Loucy (cell line): Measurements from ENCODE around the gene CDK16.

Source experiments
- H2AFZ ChIP-seq: fragments of 200-600 bp; sonication (generic); 2 replicates; pipeline ENCODE4 v1.6.0; 2016; ENCODE audit warnings: antibody characterized with exemption, mild to moderate bottlenecking, low read length, moderate library complexity
- H3F3A ChIP-seq: fragments of 200-600 bp; 2 replicates; pipeline ENCODE4 v1.6.0; 2016; ENCODE audit warnings: antibody characterized with exemption, low read depth, mild to moderate bottlenecking
- H3K27me3 ChIP-seq: fragments of 200-600 bp; sonication (generic); 2 replicates; pipeline ENCODE4 v1.6.1; 2014; ENCODE audit warnings: low read length, mild to moderate bottlenecking; ENCODE audit not compliant: insufficient read depth, poor library complexity, severe bottlenecking
- H3K36me3 ChIP-seq: fragments of 200-600 bp; sonication (generic); 2 replicates; pipeline ENCODE4 v1.6.1; 2016; ENCODE audit warnings: low read length; ENCODE audit not compliant: insufficient read depth
- H3K4me1 ChIP-seq: fragments of 200-600 bp; sonication (generic); 2 replicates; pipeline ENCODE4 v1.5.1; 2014; ENCODE audit warnings: low read length, mild to moderate bottlenecking; ENCODE audit not compliant: insufficient read depth, poor library complexity, severe bottlenecking
- H3K4me2 ChIP-seq: fragments of 200-600 bp; sonication (generic); 2 replicates; pipeline ENCODE4 v1.6.0; 2014; ENCODE audit warnings: antibody characterized with exemption, low read length, low read depth, mild to moderate bottlenecking; ENCODE audit not compliant: poor library complexity, severe bottlenecking
- H3K4me3 ChIP-seq: fragments of 200-600 bp; sonication (generic); 2 replicates; pipeline ENCODE4 v1.5.1; 2014; ENCODE audit warnings: low read length, mild to moderate bottlenecking, mixed read lengths; ENCODE audit not compliant: poor library complexity, severe bottlenecking
- H3K79me2 ChIP-seq: fragments of 200-600 bp; sonication (generic); 2 replicates; pipeline ENCODE4 v1.6.1; 2014; ENCODE audit warnings: low read length; ENCODE audit not compliant: insufficient read depth
- H3K9ac ChIP-seq: fragments of 200-600 bp; sonication (generic); 2 replicates; pipeline ENCODE4 v1.6.0; 2014; ENCODE audit warnings: mild to moderate bottlenecking, low read depth, low read length, moderate library complexity; ENCODE audit not compliant: poor library complexity, severe bottlenecking
- H3K9me2 ChIP-seq: fragments of 200-600 bp; sonication (generic); replicated peaks from 2 replicates; pipeline ENCODE4 v1.6.1; 2016; ENCODE audit warnings: low read depth, low read length, mixed read lengths
- H3K9me3 ChIP-seq: fragments of 200-600 bp; sonication (generic); 2 replicates; pipeline ENCODE4 v1.6.1; 2014; ENCODE audit warnings: mild to moderate bottlenecking, antibody characterized with exemption, low read length, low read depth; ENCODE audit not compliant: insufficient read depth
- H4K20me1 ChIP-seq: fragments of 200-600 bp; sonication (generic); 2 replicates; pipeline ENCODE4 v1.6.0; 2014; ENCODE audit warnings: antibody characterized with exemption, low read length, mild to moderate bottlenecking; ENCODE audit not compliant: insufficient read depth, poor library complexity, severe bottlenecking
- EZH2phosphoT487 ChIP-seq: fragments of 200-600 bp; IDR thresholded peaks from 2 replicates; pipeline ENCODE4 v1.6.1; 2018; ENCODE audit warnings: antibody characterized with exemption, mild to moderate bottlenecking, moderate library complexity, borderline replicate concordance
- TF ChIP-seq, protein P1 (sequence below): fragments of 200-600 bp; sonication (generic); conservative IDR thresholded peaks from 2 replicates; pipeline ENCODE4 v1.5.1; 2014; ENCODE audit warnings: mild to moderate bottlenecking, antibody characterized with exemption, low read length

CDK16 gene

DNA sequence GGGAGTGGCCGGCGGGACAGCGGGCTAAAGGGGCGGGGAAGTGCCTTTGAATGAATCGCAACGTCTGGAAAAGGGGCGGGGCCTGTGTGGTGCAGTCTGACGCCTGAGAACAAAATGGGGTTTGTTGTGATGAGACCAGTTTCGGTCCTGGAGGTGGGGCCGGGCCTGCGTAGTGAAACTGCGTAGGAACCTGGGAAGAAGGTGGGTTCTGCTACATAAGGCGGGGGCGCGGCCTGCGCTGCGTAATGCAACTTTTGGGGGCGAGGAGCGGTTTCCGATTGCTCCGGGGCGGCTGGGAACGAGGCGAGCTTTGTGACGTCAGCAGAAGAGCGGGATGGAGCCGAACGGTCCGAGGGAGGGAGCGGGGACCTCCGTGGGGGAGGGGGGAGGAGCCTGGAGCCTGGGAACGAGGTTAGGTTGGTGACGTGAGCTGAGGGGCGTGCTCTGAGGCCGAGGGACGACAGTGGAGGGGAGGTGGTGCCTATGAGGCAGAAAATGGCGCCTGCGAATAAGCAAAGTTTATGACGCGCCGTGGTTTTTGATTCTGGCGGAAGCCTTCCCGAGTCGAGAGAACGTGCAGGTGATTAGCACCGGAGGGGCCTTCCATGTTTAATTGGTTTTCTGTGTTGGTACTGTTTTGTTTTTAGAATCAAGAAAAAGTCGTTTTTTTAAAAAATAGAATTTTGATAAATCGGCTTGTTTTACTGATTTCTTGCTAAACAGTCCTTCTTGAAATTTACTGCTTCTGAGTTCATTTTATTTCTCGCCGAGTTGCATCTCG lies 15.0 kb downstream of the CDK16 start:
- peak overlapping the region; percentile 77; the same call in 1 of the 2 replicates for H2AFZ ChIP-seq
- H4K20me1 ChIP-seq: peaks cover 34% of the 10 kb centered on the region
- H3K4me3 ChIP-seq: peak overlapping the region; percentile 83
- H3F3A ChIP-seq: no peaks in the 10 kb centered on the region
- H3K9me3 ChIP-seq: no peaks in the 10 kb centered on the region
- H3K4me1 ChIP-seq: peaks cover 18% of the 10 kb centered on the region
- peak overlapping the region; percentile 87 for H3K9ac ChIP-seq
- H3K4me2 ChIP-seq: peak overlapping the region; percentile 79
- peaks cover 58% of the 10 kb centered on the region for H3K79me2 ChIP-seq
- peaks cover 6% of the 10 kb centered on the region; the same call in 1 of the 2 replicates for H3K36me3 ChIP-seq
- no peaks in the 10 kb centered on the region for H3K9me2 ChIP-seq
- no peaks in the 10 kb centered on the region for H3K27me3 ChIP-seq
- TF ChIP-seq EZH2phosphoT487: no peak
- TF ChIP-seq, protein P1, sequence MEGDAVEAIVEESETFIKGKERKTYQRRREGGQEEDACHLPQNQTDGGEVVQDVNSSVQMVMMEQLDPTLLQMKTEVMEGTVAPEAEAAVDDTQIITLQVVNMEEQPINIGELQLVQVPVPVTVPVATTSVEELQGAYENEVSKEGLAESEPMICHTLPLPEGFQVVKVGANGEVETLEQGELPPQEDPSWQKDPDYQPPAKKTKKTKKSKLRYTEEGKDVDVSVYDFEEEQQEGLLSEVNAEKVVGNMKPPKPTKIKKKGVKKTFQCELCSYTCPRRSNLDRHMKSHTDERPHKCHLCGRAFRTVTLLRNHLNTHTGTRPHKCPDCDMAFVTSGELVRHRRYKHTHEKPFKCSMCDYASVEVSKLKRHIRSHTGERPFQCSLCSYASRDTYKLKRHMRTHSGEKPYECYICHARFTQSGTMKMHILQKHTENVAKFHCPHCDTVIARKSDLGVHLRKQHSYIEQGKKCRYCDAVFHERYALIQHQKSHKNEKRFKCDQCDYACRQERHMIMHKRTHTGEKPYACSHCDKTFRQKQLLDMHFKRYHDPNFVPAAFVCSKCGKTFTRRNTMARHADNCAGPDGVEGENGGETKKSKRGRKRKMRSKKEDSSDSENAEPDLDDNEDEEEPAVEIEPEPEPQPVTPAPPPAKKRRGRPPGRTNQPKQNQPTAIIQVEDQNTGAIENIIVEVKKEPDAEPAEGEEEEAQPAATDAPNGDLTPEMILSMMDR: no peak

DNA sequence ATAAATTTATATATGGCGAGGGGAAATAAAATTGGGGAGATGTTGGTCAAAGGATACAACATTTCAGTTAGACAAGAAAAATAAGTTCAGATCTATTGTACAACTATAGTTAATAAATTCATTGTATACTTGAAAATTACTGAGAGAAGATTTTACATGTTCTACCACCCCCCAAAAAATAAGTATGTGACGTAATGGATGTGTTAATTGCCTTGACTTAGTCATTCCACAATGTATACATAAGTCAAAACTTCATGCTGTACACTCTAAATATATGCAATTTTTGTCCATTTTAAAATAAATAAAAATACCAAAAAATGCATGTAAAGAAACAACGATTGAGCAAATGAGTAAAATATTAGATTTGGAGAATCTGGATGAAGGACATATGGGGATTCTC lies 16.1 kb downstream of the CDK16 start:
- H4K20me1 ChIP-seq: peaks cover 36% of the 10 kb centered on the region
- H3F3A ChIP-seq: no peaks in the 10 kb centered on the region
- no peak overlapping the region for H2AFZ ChIP-seq
- H3K9me2 ChIP-seq: no peaks in the 10 kb centered on the region
- peaks cover 69% of the 10 kb centered on the region for H3K79me2 ChIP-seq
- H3K27me3 ChIP-seq: no peaks in the 10 kb centered on the region
- H3K4me2 ChIP-seq: peak overlapping the region; percentile 79
- peaks cover 18% of the 10 kb centered on the region for H3K4me1 ChIP-seq
- peaks cover 6% of the 10 kb centered on the region; the same call in 1 of the 2 replicates for H3K36me3 ChIP-seq
- H3K9ac ChIP-seq: peak overlapping the region; percentile 87
- TF ChIP-seq, protein P1: no peak
- TF ChIP-seq EZH2phosphoT487: no peak
- no peaks in the 10 kb centered on the region for H3K9me3 ChIP-seq
- peak overlapping the region; percentile 83 for H3K4me3 ChIP-seq

DNA sequence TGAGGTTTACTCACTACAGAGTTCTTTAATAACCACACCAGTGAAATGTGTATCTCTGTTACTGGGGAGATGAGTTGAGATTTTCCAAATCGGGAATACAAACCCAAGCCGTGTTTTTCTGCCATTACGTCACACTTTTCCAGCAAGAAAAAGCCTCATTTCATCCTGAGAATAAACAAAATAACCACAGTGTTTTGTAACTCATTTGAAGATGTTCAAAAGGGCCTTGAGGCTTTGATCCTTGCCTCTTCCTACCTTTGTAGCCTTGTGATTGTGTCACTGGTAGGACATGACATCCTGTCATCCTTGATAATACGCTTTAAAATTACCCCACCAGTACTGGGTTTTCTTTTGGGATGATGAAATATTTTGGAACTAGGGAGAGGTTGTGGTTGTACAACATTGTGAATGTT lies 17.2 kb downstream of the CDK16 start:
- H3K79me2 ChIP-seq: peaks cover 72% of the 10 kb centered on the region

More for the DNA sequence above, 17.2 kb downstream of the CDK16 start:
- Histone ChIP-seq H3K4me2 (peak overlapping the region; percentile 79), H3K9ac (no peak overlapping the region), H3K4me3 (peak overlapping the region; percentile 83), H3K27me3 (no peaks in the 10 kb centered on the region), H2AFZ (no peak overlapping the region), H3K36me3 (peaks cover 17% of the 10 kb centered on the region; the same call in 1 of the 2 replicates), H3F3A (no peaks in the 10 kb centered on the region), H3K9me2 (no peaks in the 10 kb centered on the region), H4K20me1 (peaks cover 36% of the 10 kb centered on the region), H3K9me3 (no peaks in the 10 kb centered on the region), H3K4me1 (peaks cover 18% of the 10 kb centered on the region)
- no peak for TF ChIP-seq EZH2phosphoT487
- TF ChIP-seq, protein P1: no peak
